OCI-LY1 (cell line): ENCODE measurements around the gene PTGFRN.

Experiments
- H2AFZ ChIP-seq: fragments of 200-600 bp; sonication (generic), shearing (Covaris generic); 2 replicates; pipeline ENCODE4 v1.6.0; 2014; ENCODE audit warnings: antibody characterized with exemption, mild to moderate bottlenecking, low read length
- H3F3A ChIP-seq: fragments of 200-600 bp; sonication (generic), shearing (Covaris generic); 2 replicates; pipeline ENCODE4 v1.6.0; 2014; ENCODE audit warnings: mild to moderate bottlenecking, antibody characterized with exemption, low read length, moderate library complexity; ENCODE audit not compliant: insufficient read depth
- H3K27ac ChIP-seq: fragments of 200-600 bp; sonication (generic); 2 replicates; pipeline ENCODE4 v1.5.1; 2014; ENCODE audit warnings: low read length, mixed run types, mild to moderate bottlenecking, low read depth; ENCODE audit not compliant: poor library complexity, severe bottlenecking
- H3K27me3 ChIP-seq: fragments of 200-600 bp; sonication (generic); 2 replicates; pipeline ENCODE4 v1.6.0; 2014; ENCODE audit warnings: antibody characterized with exemption, mild to moderate bottlenecking, low read length, moderate library complexity; ENCODE audit not compliant: insufficient read depth
- H3K36me3 ChIP-seq: fragments of 200-600 bp; sonication (generic); 2 replicates; pipeline ENCODE4 v1.6.1; 2014; ENCODE audit warnings: mild to moderate bottlenecking, antibody characterized with exemption, low read length, moderate library complexity, mixed read lengths; ENCODE audit not compliant: insufficient read depth
- H3K4me1 ChIP-seq: fragments of 200-600 bp; sonication (generic); 2 replicates; pipeline ENCODE4 v1.5.1; 2014; ENCODE audit warnings: mild to moderate bottlenecking, low read length, moderate library complexity; ENCODE audit not compliant: insufficient read depth, severe bottlenecking
- H3K4me2 ChIP-seq: fragments of 200-600 bp; sonication (generic), shearing (Covaris generic); 2 replicates; pipeline ENCODE4 v1.6.1; 2014; ENCODE audit warnings: low read length
- H3K4me3 ChIP-seq: fragments of 200-600 bp; sonication (generic); 2 replicates; pipeline ENCODE4 v1.5.1; 2014; ENCODE audit warnings: low read length, low read depth, mild to moderate bottlenecking, mixed read lengths; ENCODE audit not compliant: poor library complexity, severe bottlenecking
- H3K79me2 ChIP-seq: fragments of 200-600 bp; shearing (Covaris generic); 2 replicates; pipeline ENCODE4 v1.6.1; 2016; ENCODE audit warnings: mixed run types, low read length, mixed read lengths; ENCODE audit not compliant: insufficient read depth
- H3K9ac ChIP-seq: fragments of 200-600 bp; sonication (generic), shearing (Covaris generic); 2 replicates; pipeline ENCODE4 v1.6.1; 2014; ENCODE audit warnings: mild to moderate bottlenecking, low read length, mixed read lengths
- H3K9me2 ChIP-seq: fragments of 200-600 bp; sonication (generic), shearing (Covaris generic); 2 replicates; pipeline ENCODE4 v1.6.1; 2014; ENCODE audit warnings: low read depth, mild to moderate bottlenecking, low read length, mixed read lengths
- H3K9me3 ChIP-seq: fragments of 200-600 bp; shearing (Covaris generic); 2 replicates; pipeline ENCODE4 v1.6.1; 2014; ENCODE audit warnings: low read length, mixed read lengths
- H4K20me1 ChIP-seq: fragments of 200-600 bp; sonication (generic), shearing (Covaris generic); 2 replicates; pipeline ENCODE4 v1.6.0; 2016; ENCODE audit warnings: mild to moderate bottlenecking, low read length; ENCODE audit not compliant: insufficient read depth
- EZH2 ChIP-seq: fragments of 200-600 bp; sonication (generic), shearing (Covaris generic); IDR thresholded peaks from 2 replicates; pipeline ENCODE4 v1.8.0; 2017; ENCODE audit warnings: borderline replicate concordance, mixed run types, mild to moderate bottlenecking, antibody characterized with exemption, low read length, moderate library complexity, mixed read lengths
- TF ChIP-seq, protein P1 (sequence below): fragments of 200-600 bp; sonication (generic), shearing (Covaris generic); IDR thresholded peaks from 2 replicates; pipeline ENCODE4 v1.5.1; 2017; ENCODE audit warnings: mild to moderate bottlenecking, antibody characterized with exemption, low read length, moderate library complexity, mixed read lengths

Gene PTGFRN

GRCh38 chr1:116983112-116983511 is 73.4 kb downstream of the PTGFRN start:
- no peak overlapping the region for H3K4me2 ChIP-seq
- H3K4me3 ChIP-seq: no peak overlapping the region
- H3F3A ChIP-seq: no peaks in the 10 kb centered on the region
- H3K36me3 ChIP-seq: no peaks in the 10 kb centered on the region
- no peaks in the 10 kb centered on the region for H3K9me2 ChIP-seq
- TF ChIP-seq EZH2: no peak
- TF ChIP-seq, protein P1, sequence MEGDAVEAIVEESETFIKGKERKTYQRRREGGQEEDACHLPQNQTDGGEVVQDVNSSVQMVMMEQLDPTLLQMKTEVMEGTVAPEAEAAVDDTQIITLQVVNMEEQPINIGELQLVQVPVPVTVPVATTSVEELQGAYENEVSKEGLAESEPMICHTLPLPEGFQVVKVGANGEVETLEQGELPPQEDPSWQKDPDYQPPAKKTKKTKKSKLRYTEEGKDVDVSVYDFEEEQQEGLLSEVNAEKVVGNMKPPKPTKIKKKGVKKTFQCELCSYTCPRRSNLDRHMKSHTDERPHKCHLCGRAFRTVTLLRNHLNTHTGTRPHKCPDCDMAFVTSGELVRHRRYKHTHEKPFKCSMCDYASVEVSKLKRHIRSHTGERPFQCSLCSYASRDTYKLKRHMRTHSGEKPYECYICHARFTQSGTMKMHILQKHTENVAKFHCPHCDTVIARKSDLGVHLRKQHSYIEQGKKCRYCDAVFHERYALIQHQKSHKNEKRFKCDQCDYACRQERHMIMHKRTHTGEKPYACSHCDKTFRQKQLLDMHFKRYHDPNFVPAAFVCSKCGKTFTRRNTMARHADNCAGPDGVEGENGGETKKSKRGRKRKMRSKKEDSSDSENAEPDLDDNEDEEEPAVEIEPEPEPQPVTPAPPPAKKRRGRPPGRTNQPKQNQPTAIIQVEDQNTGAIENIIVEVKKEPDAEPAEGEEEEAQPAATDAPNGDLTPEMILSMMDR: no peak
- H3K9ac ChIP-seq: no peak overlapping the region
- no peaks in the 10 kb centered on the region; the same call in 1 of the 2 replicates for H3K27me3 ChIP-seq
- no peak overlapping the region for H2AFZ ChIP-seq
- no peaks in the 10 kb centered on the region for H3K79me2 ChIP-seq
- H3K27ac ChIP-seq: no peak overlapping the region
- no peaks in the 10 kb centered on the region for H3K9me3 ChIP-seq
- H3K4me1 ChIP-seq: peaks cover 8% of the 10 kb centered on the region
- H4K20me1 ChIP-seq: no peaks in the 10 kb centered on the region

GRCh38 chr1:116983678-116984077 is 74.0 kb downstream of the PTGFRN start:
- Histone ChIP-seq H3K27ac (no peak overlapping the region), H3F3A (no peaks in the 10 kb centered on the region), H3K9ac (no peak overlapping the region), H4K20me1 (no peaks in the 10 kb centered on the region), H3K4me1 (peaks cover 8% of the 10 kb centered on the region), H2AFZ (no peak overlapping the region), H3K36me3 (no peaks in the 10 kb centered on the region), H3K27me3 (no peaks in the 10 kb centered on the region; the same call in 1 of the 2 replicates), H3K9me3 (no peaks in the 10 kb centered on the region), H3K9me2 (no peaks in the 10 kb centered on the region), H3K4me2 (no peak overlapping the region), H3K79me2 (no peaks in the 10 kb centered on the region), H3K4me3 (no peak overlapping the region)
- TF ChIP-seq EZH2: no peak
- TF ChIP-seq, protein P1: no peak

DNA sequence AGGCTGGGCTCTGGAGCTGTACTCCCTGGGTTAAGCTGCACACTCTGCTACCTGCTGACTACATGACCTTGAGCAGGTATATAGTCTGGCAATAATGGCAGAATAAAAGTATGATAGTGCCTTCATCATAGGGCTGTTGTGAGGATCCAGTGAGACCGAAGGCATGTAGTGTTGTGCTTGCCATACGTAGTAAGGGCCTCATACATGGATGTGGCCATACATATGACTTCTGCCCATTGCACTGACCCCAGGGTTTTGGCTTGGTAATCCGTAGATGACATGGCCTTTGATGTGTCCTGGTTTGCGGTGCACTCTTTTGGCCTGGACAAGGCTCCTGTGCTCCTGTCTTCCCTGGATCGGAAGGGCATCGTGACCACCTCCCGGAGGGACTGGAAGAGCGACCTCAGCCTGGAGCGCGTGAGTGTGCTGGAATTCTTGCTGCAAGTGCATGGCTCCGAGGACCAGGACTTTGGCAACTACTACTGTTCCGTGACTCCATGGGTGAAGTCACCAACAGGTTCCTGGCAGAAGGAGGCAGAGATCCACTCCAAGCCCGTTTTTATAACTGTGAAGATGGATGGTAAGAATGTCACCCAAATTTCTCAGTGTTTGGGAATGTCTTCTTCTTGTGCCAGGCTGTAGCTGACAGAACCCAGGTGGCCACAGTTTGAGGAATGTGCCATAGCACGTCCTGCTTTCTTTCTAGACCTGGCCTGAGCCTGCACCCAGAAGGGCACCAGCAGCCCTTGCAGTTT is 74.9 kb downstream of the PTGFRN start:
- Histone ChIP-seq H2AFZ (no peak overlapping the region), H3K4me1 (peaks cover 8% of the 10 kb centered on the region), H3K9me2 (no peaks in the 10 kb centered on the region), H3K9ac (no peak overlapping the region), H3F3A (no peaks in the 10 kb centered on the region), H3K9me3 (no peaks in the 10 kb centered on the region), H3K4me2 (no peak overlapping the region), H3K79me2 (no peaks in the 10 kb centered on the region), H3K27me3 (no peaks in the 10 kb centered on the region; the same call in 1 of the 2 replicates), H3K27ac (no peak overlapping the region), H4K20me1 (no peaks in the 10 kb centered on the region), H3K4me3 (no peak overlapping the region), H3K36me3 (no peaks in the 10 kb centered on the region)
- no peak for TF ChIP-seq EZH2
